ENCODE data around the gene POC1B. TPM values are rescaled to one million over a fixed set of nuclear protein-coding genes. Genes with fewer than 3 reads are reported as not detected.

POC1B gene
- total RNA-seq, 4 donors from 2014 or later: 7.3 to 8.9 (median 7.8) TPM

GRCh38 chr12:89392391-89392790 is 133.5 kb downstream of the POC1B start:
- ATAC-seq: no peak
- intact Hi-C loops (cut with DNase I; ENCODE audit: low total_unique reads): no loop called here

GRCh38 chr12:89391726-89392336 is 134.0 kb downstream of the POC1B start:
- intact Hi-C loops (cut with DNase I; ENCODE audit: low total_unique reads): no loop called here
- Histone ChIP-seq H3K4me3 (no peak overlapping the region), H3K27ac (no peak overlapping the region), H3K27me3 (no peaks in the 10 kb centered on the region), H3K36me3 (no peaks in the 10 kb centered on the region), H3K4me1 (peaks cover 0 to 16% of the 10 kb centered on the region in 2 donors), H3K9me3 (no peaks in the 10 kb centered on the region)
- ATAC-seq (no peak), DNase-seq (no peak)
- TF ChIP-seq POLR2A (IDR thresholded peaks at IDR 0.05) (no peak), CTCF (IDR thresholded peaks at IDR 0.05 in 4 of 5, conservative IDR thresholded peaks at IDR 0.05 in 1 of 5) (no peak)
- in situ Hi-C loops (cut with MboI; ENCODE audit: low sequenced_read_pairs in 4 of 4): loop anchor here in 1 of 4 donors (25.0 kb wide), 1 partner anchor 105 kb away; no protein-coding TSS in a partner anchor

More at GRCh38 chr12:89392391-89392790, 133.5 kb downstream of the POC1B start:
- in situ Hi-C loops (cut with MboI; ENCODE audit: low sequenced_read_pairs in 4 of 4): loop anchor here in 1 of 4 donors (25.0 kb wide), 1 partner anchor 105 kb away; no protein-coding TSS in a partner anchor
- no peak overlapping the region for H3K4me3 ChIP-seq
- H3K27me3 ChIP-seq: no peaks in the 10 kb centered on the region
- no peaks in the 10 kb centered on the region for H3K9me3 ChIP-seq
- H3K4me1 ChIP-seq: peaks cover 0 to 16% of the 10 kb centered on the region in 2 donors
- H3K36me3 ChIP-seq: no peaks in the 10 kb centered on the region
- no peak for DNase-seq
- TF ChIP-seq CTCF (IDR thresholded peaks at IDR 0.05 in 4 of 5, conservative IDR thresholded peaks at IDR 0.05 in 1 of 5) (no peak), POLR2A (IDR thresholded peaks at IDR 0.05) (no peak)
- H3K27ac ChIP-seq: no peak overlapping the region

- H3K27ac ChIP-seq: peak overlapping the region; percentile 2 to 63 (median 62)
- ATAC-seq: no peak
- DNase-seq: no peak
- no peaks in the 10 kb centered on the region for H3K27me3 ChIP-seq
- H3K36me3 ChIP-seq: no peaks in the 10 kb centered on the region
- TF ChIP-seq POLR2A (IDR thresholded peaks at IDR 0.05): no peak
- TF ChIP-seq CTCF (IDR thresholded peaks at IDR 0.05 in 4 of 5, conservative IDR thresholded peaks at IDR 0.05 in 1 of 5): no peak
- no peaks in the 10 kb centered on the region for H3K9me3 ChIP-seq
- intact Hi-C loops (cut with DNase I; ENCODE audit: low total_unique reads) (no loop called here), in situ Hi-C loops (cut with MboI; ENCODE audit: low sequenced_read_pairs in 4 of 4) (loop anchor here in 1 of 4 donors (25.0 kb wide), 1 partner anchor 104 kb away; no protein-coding TSS in a partner anchor)
- no peak overlapping the region for H3K4me3 ChIP-seq
- peaks cover 0 to 16% of the 10 kb centered on the region in 2 donors for H3K4me1 ChIP-seq
Observed at GRCh38 chr12:89390802-89391673, 134.8 kb downstream of the POC1B start.

GRCh38 chr12:89389755-89390661 is 135.8 kb downstream of the POC1B start:
- in situ Hi-C loops (cut with MboI; ENCODE audit: low sequenced_read_pairs in 4 of 4): loop anchor here in 1 of 4 donors (25.0 kb wide), 1 partner anchor 103 kb away; no protein-coding TSS in a partner anchor
- intact Hi-C loops (cut with DNase I; ENCODE audit: low total_unique reads): no loop called here
- no peak for DNase-seq
- Histone ChIP-seq H3K27ac (peak overlapping the region; percentile 8 to 63 (median 62)), H3K36me3 (no peaks in the 10 kb centered on the region), H3K9me3 (no peaks in the 10 kb centered on the region), H3K27me3 (no peaks in the 10 kb centered on the region), H3K4me1 (peaks cover 0 to 17% of the 10 kb centered on the region in 2 donors), H3K4me3 (no peak overlapping the region)
- ATAC-seq: peak; percentile 65 to 79
- TF ChIP-seq CTCF (IDR thresholded peaks at IDR 0.05 in 4 of 5, conservative IDR thresholded peaks at IDR 0.05 in 1 of 5): no peak
- no peak for TF ChIP-seq POLR2A (IDR thresholded peaks at IDR 0.05)
